Measurements from ENCODE around the gene MRPL9. TPM values are rescaled to one million over a fixed set of nuclear protein-coding genes. Genes with fewer than 3 reads are reported as not detected.
"Not testable (repeated sequence)": the region's sequence is repeated elsewhere in the genome, so short reads cannot be mapped to it uniquely, and the experiment has no call there.

The MRPL9 gene
- total RNA-seq, 1 donor from 2014 or later: 86.4 TPM

- Histone ChIP-seq H3K9me3 (ENCODE audit: low read depth) (no peaks in the 10 kb centered on the region), H3K79me2 (ENCODE audit: low read depth) (no peaks in the 10 kb centered on the region), H3K9ac (no peak overlapping the region), H3F3A (ENCODE audit: low read depth) (no peaks in the 10 kb centered on the region), H3K4me1 (no peaks in the 10 kb centered on the region), H3K27me3 (no peaks in the 10 kb centered on the region), H4K20me1 (ENCODE audit: low read depth) (no peaks in the 10 kb centered on the region), H2AFZ (replicated peaks) (no peak overlapping the region), H3K36me3 (no peaks in the 10 kb centered on the region), H3K27ac (no peak overlapping the region), H3K4me3 (no peak overlapping the region), H3K4me2 (no peak overlapping the region)
- Mint-ChIP-seq H3K9me3 (peaks cover 21% of the 10 kb centered on the region), H3K27me3 (ENCODE audit: insufficient read depth, low read depth) (peaks cover 14% of the 10 kb centered on the region), H3K4me1 (peaks cover 5% of the 10 kb centered on the region), H3K4me3 (no peak overlapping the region), H3K36me3 (peaks cover 8% of the 10 kb centered on the region), H3K27ac (no peak overlapping the region)
- DNase-seq (ENCODE audit: low spot score): no peak
- TF ChIP-seq EZH2phosphoT487 (IDR thresholded peaks at IDR 0.05): no peak
Measured at GRCh38 chr1:151737479-151737878, 25.8 kb downstream of the MRPL9 start.

DNA sequence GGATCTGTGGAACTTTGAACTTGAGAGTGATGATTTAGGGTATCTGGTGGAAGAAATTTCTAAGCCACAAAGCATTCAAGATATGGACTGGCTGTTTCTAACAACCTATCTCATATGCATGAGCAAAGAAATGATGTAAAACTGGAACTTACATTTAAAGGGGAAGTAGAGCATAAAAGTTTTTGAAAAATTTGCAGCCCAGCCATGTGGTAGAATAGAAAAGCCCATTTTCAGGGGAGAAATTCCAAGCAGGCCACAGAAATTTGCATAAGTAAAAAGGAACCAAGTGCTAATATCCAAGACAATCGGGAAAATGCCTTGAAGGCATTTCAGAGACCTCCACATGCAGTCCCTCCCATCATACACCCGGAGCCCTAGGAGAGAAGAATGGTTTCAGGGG, 26.3 kb downstream of the MRPL9 start:
- Histone ChIP-seq H3K36me3 (no peaks in the 10 kb centered on the region), H3K9ac (no peak overlapping the region)

DNA sequence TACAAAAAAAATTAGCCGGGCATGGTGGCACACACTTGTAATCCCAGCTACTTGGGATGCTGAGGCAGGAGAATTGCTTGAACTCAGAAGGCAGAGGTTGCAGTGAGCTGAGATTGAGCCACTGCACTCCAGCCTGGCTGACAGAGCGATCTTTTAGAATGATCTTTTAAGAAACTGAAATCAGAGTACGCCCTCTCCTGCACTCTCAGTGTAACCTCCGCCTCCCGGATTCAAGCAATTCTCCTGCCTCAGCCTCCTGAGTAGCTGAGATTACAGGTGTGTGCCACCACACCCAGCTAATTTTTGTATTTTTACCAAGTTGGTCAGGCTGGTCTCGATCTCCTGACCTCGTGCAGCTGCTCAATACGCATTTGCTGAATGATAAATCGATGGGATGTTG, 29.3 kb downstream of the MRPL9 start:
- H3K9ac ChIP-seq; H3K79me2 ChIP-seq (ENCODE audit: low read depth); H3K9me3 ChIP-seq (ENCODE audit: low read depth); H2AFZ ChIP-seq (replicated peaks); H3K27ac ChIP-seq; H3K36me3 Mint-ChIP-seq; H3K4me3 ChIP-seq; H3K4me3 Mint-ChIP-seq; H3K27me3 ChIP-seq; DNase-seq (ENCODE audit: low spot score); H3F3A ChIP-seq (ENCODE audit: low read depth); H4K20me1 ChIP-seq (ENCODE audit: low read depth); H3K4me1 ChIP-seq; H3K36me3 ChIP-seq; H3K27ac Mint-ChIP-seq; H3K4me2 ChIP-seq: not testable (repeated sequence)
- H3K4me1 Mint-ChIP-seq: peaks cover 10% of the 10 kb centered on the region
- peaks cover 10% of the 10 kb centered on the region for H3K27me3 Mint-ChIP-seq (ENCODE audit: insufficient read depth, low read depth)
- peaks cover 20% of the 10 kb centered on the region for H3K9me3 Mint-ChIP-seq

More for the DNA sequence above, 26.3 kb downstream of the MRPL9 start:
- no peak overlapping the region for H3K4me2 ChIP-seq
- no peaks in the 10 kb centered on the region for H3F3A ChIP-seq (ENCODE audit: low read depth)
- H2AFZ ChIP-seq (replicated peaks): no peak overlapping the region
- no peaks in the 10 kb centered on the region for H3K27me3 ChIP-seq
- H3K4me3 Mint-ChIP-seq: no peak overlapping the region
- H4K20me1 ChIP-seq (ENCODE audit: low read depth): no peaks in the 10 kb centered on the region
- H3K4me1 ChIP-seq: no peaks in the 10 kb centered on the region
- H3K9me3 ChIP-seq (ENCODE audit: low read depth): no peaks in the 10 kb centered on the region
- no peak overlapping the region for H3K4me3 ChIP-seq
- TF ChIP-seq, protein P1, sequence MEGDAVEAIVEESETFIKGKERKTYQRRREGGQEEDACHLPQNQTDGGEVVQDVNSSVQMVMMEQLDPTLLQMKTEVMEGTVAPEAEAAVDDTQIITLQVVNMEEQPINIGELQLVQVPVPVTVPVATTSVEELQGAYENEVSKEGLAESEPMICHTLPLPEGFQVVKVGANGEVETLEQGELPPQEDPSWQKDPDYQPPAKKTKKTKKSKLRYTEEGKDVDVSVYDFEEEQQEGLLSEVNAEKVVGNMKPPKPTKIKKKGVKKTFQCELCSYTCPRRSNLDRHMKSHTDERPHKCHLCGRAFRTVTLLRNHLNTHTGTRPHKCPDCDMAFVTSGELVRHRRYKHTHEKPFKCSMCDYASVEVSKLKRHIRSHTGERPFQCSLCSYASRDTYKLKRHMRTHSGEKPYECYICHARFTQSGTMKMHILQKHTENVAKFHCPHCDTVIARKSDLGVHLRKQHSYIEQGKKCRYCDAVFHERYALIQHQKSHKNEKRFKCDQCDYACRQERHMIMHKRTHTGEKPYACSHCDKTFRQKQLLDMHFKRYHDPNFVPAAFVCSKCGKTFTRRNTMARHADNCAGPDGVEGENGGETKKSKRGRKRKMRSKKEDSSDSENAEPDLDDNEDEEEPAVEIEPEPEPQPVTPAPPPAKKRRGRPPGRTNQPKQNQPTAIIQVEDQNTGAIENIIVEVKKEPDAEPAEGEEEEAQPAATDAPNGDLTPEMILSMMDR (IDR thresholded peaks at IDR 0.05): no peak
- TF ChIP-seq EZH2phosphoT487 (IDR thresholded peaks at IDR 0.05) (no peak), EZH2 (IDR thresholded peaks at IDR 0.05) (no peak)
- H3K9me3 Mint-ChIP-seq: peaks cover 21% of the 10 kb centered on the region
- no peak overlapping the region for H3K27ac Mint-ChIP-seq
- H3K27me3 Mint-ChIP-seq (ENCODE audit: insufficient read depth, low read depth): peaks cover 11% of the 10 kb centered on the region
- H3K4me1 Mint-ChIP-seq: peaks cover 5% of the 10 kb centered on the region
- DNase-seq (ENCODE audit: low spot score): no peak
- no peaks in the 10 kb centered on the region for H3K79me2 ChIP-seq (ENCODE audit: low read depth)
- peaks cover 8% of the 10 kb centered on the region for H3K36me3 Mint-ChIP-seq
- H3K27ac ChIP-seq: no peak overlapping the region

DNA sequence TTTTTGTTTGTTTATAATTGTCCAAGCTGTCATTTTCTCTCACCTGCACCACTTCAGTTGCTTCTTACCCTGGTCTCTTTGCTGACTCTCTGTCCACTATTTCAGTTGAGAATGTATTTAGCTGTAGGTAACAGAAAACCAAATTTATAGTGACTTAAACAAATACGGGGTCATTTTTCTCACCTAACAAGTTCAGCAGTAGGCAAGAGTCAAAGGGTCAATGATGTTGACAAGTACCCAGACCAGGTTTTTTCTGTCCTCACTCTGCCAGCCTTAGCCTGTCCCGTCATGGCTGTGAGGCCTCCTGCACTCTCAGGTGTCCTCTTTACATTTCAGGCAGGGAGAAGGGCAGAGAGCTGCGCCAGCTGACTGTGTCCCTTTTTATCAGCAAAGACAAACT, 30.2 kb downstream of the MRPL9 start:
- Histone ChIP-seq H3K27ac (no peak overlapping the region), H3K27me3 (peaks cover under 1% of the 10 kb centered on the region), H4K20me1 (ENCODE audit: low read depth) (no peaks in the 10 kb centered on the region), H3K9ac (no peak overlapping the region), H3K79me2 (ENCODE audit: low read depth) (no peaks in the 10 kb centered on the region), H3K4me3 (no peak overlapping the region), H3K4me1 (peaks cover 7% of the 10 kb centered on the region), H2AFZ (replicated peaks) (no peak overlapping the region), H3K4me2 (no peak overlapping the region), H3F3A (ENCODE audit: low read depth) (peaks cover 4% of the 10 kb centered on the region), H3K36me3 (no peaks in the 10 kb centered on the region), H3K9me3 (ENCODE audit: low read depth) (no peaks in the 10 kb centered on the region)
- Mint-ChIP-seq H3K36me3 (peaks cover 8% of the 10 kb centered on the region), H3K4me1 (peaks cover 19% of the 10 kb centered on the region), H3K4me3 (no peak overlapping the region), H3K27me3 (ENCODE audit: insufficient read depth, low read depth) (peaks cover 9% of the 10 kb centered on the region), H3K27ac (no peak overlapping the region), H3K9me3 (peaks cover 14% of the 10 kb centered on the region)
- TF ChIP-seq, protein P1 (IDR thresholded peaks at IDR 0.05): no peak
- no peak for TF ChIP-seq EZH2 (IDR thresholded peaks at IDR 0.05)
- no peak for DNase-seq (ENCODE audit: low spot score)
